NB4 (cell line): ENCODE data around the gene PCDH18.

Experiments used
- CTCF ChIP-seq: IDR thresholded peaks from one replicate; pipeline ENCODE4 v1.5.1; 2012; ENCODE audit warnings: low read depth, low read length
- POLR2A ChIP-seq: IDR thresholded peaks from 2 replicates; pipeline ENCODE4 v1.6.1; 2011; ENCODE audit warnings: mild to moderate bottlenecking; ENCODE audit not compliant: insufficient read length; ENCODE audit errors: extremely low read depth
- TF ChIP-seq, protein P1 (sequence below): IDR thresholded peaks from 2 replicates; pipeline ENCODE4 v1.6.1; 2011; ENCODE audit warnings: low read depth, low read length

- TF ChIP-seq CTCF (no peak), POLR2A (no peak)
- TF ChIP-seq, protein P1, sequence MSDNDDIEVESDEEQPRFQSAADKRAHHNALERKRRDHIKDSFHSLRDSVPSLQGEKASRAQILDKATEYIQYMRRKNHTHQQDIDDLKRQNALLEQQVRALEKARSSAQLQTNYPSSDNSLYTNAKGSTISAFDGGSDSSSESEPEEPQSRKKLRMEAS, result no peak
Observed at GRCh38 chr4:137534516-137534915, 2.2 kb upstream of the PCDH18 start.
